ENCODE results near the gene MACO1. TPM values are rescaled to one million over a fixed set of nuclear protein-coding genes. Genes with fewer than 3 reads are reported as not detected.
"Not testable (repeated sequence)": the region's sequence is repeated elsewhere in the genome, so short reads cannot be mapped to it uniquely, and the experiment has no call there.

Gene MACO1
- total RNA-seq, 1 experiment from 2014 or later = 9.6 TPM

- intact Hi-C loops (cut with micrococcal nuclease; ENCODE audit: unreplicated experiment) = no loop called here
- H3K9me2 ChIP-seq (ENCODE audit: insufficient read depth) = no peaks in the 10 kb centered on the region
- no peak overlapping the region for H2AFZ ChIP-seq
- no peaks in the 10 kb centered on the region for H3F3A ChIP-seq (ENCODE audit: insufficient read depth, low read depth)
- no peak overlapping the region for H3K27ac ChIP-seq
- no peaks in the 10 kb centered on the region for H3K27me3 ChIP-seq (ENCODE audit: insufficient read depth, low read depth)
- ChIA-PET POLR2A (ENCODE audit: unreplicated experiment) (interaction anchor here (0.6 kb wide), 1 partner anchor 99 kb away, joined by 6 read pairs; no protein-coding TSS in a partner anchor), CTCF (no interaction called here)
- no TSS peak for BruUV-seq (replicated peaks)
- no peaks in the 10 kb centered on the region for H4K20me1 ChIP-seq (ENCODE audit: insufficient read depth)
- 0 out of 2 replicates have a peak, but pooled peaks cover 5% of the 10 kb centered on the region for H3K4me1 ChIP-seq (replicated peaks; ENCODE audit: insufficient read depth)
- no peak overlapping the region for H3K4me3 ChIP-seq
- no peak overlapping the region for H3K4me2 ChIP-seq
- DNase-seq = no peak
- H3K9me3 ChIP-seq (ENCODE audit: insufficient read depth, low read depth) = no peaks in the 10 kb centered on the region
- no peaks in the 10 kb centered on the region for H3K36me3 ChIP-seq (ENCODE audit: low read depth)
- TF ChIP-seq, protein P1, sequence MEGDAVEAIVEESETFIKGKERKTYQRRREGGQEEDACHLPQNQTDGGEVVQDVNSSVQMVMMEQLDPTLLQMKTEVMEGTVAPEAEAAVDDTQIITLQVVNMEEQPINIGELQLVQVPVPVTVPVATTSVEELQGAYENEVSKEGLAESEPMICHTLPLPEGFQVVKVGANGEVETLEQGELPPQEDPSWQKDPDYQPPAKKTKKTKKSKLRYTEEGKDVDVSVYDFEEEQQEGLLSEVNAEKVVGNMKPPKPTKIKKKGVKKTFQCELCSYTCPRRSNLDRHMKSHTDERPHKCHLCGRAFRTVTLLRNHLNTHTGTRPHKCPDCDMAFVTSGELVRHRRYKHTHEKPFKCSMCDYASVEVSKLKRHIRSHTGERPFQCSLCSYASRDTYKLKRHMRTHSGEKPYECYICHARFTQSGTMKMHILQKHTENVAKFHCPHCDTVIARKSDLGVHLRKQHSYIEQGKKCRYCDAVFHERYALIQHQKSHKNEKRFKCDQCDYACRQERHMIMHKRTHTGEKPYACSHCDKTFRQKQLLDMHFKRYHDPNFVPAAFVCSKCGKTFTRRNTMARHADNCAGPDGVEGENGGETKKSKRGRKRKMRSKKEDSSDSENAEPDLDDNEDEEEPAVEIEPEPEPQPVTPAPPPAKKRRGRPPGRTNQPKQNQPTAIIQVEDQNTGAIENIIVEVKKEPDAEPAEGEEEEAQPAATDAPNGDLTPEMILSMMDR (conservative IDR thresholded peaks at IDR 0.05) = 0 out of 2 replicates have a peak, but pooled peaks have one; percentile 18
- no peak for TF ChIP-seq EZH2 (IDR thresholded peaks at IDR 0.05; ENCODE audit: low read depth)
- H3K79me2 ChIP-seq (ENCODE audit: low read depth) = no peaks in the 10 kb centered on the region
Measured at GRCh38 chr1:25442178-25442577, 11.5 kb downstream of the MACO1 start.

GRCh38 chr1:25443030-25443699 lies 12.5 kb downstream of the MACO1 start:
- TF ChIP-seq, protein P1 (conservative IDR thresholded peaks at IDR 0.05) = no peak
- TF ChIP-seq EZH2 (IDR thresholded peaks at IDR 0.05; ENCODE audit: low read depth) = no peak
- Histone ChIP-seq H3K27me3 (ENCODE audit: insufficient read depth, low read depth) (no peaks in the 10 kb centered on the region), H3K4me2 (no peak overlapping the region), H3F3A (ENCODE audit: insufficient read depth, low read depth) (no peaks in the 10 kb centered on the region), H3K27ac (no peak overlapping the region), H3K36me3 (ENCODE audit: low read depth) (no peaks in the 10 kb centered on the region), H3K4me1 (replicated peaks; ENCODE audit: insufficient read depth) (0 out of 2 replicates have a peak, but pooled peaks cover 5% of the 10 kb centered on the region), H3K9me3 (ENCODE audit: insufficient read depth, low read depth) (no peaks in the 10 kb centered on the region), H3K4me3 (no peak overlapping the region), H3K9me2 (ENCODE audit: insufficient read depth) (no peaks in the 10 kb centered on the region), H2AFZ (no peak overlapping the region), H4K20me1 (ENCODE audit: insufficient read depth) (no peaks in the 10 kb centered on the region), H3K79me2 (ENCODE audit: low read depth) (no peaks in the 10 kb centered on the region)
- CTCF ChIA-PET = interaction anchor here (0.6 kb wide), 1 partner anchor 560 kb away, joined by 4 read pairs; no protein-coding TSS in a partner anchor
- intact Hi-C loops (cut with micrococcal nuclease; ENCODE audit: unreplicated experiment) = no loop called here
- POLR2A ChIA-PET (ENCODE audit: unreplicated experiment) = no interaction called here
- no TSS peak for BruUV-seq (replicated peaks)
- no peak for DNase-seq

- H3K9me3 ChIP-seq (ENCODE audit: insufficient read depth, low read depth); DNase-seq; BruUV-seq (replicated peaks); H4K20me1 ChIP-seq (ENCODE audit: insufficient read depth); H2AFZ ChIP-seq; H3K79me2 ChIP-seq (ENCODE audit: low read depth); H3K27me3 ChIP-seq (ENCODE audit: insufficient read depth, low read depth); H3K27ac ChIP-seq; H3K4me2 ChIP-seq; intact Hi-C loops (cut with micrococcal nuclease; ENCODE audit: unreplicated experiment); H3K4me1 ChIP-seq (replicated peaks; ENCODE audit: insufficient read depth); CTCF ChIA-PET; POLR2A ChIA-PET (ENCODE audit: unreplicated experiment); H3F3A ChIP-seq (ENCODE audit: insufficient read depth, low read depth); H3K9me2 ChIP-seq (ENCODE audit: insufficient read depth); H3K4me3 ChIP-seq; H3K36me3 ChIP-seq (ENCODE audit: low read depth): not testable (repeated sequence)
Measured at GRCh38 chr1:25444604-25445003, 13.9 kb downstream of the MACO1 start.

All from PC-9 (cell line).